ENCODE measurements around the gene SKA2. TPM values are rescaled to one million over a fixed set of nuclear protein-coding genes. Genes with fewer than 3 reads are reported as not detected.

Gene SKA2
- total and polyA plus RNA-seq, 9 of the 15 experiments (the other 6 are each of a cell fraction or from before 2014, with no cell fraction given), result 58.1 to 183 (median 133) TPM

- TF ChIP-seq, protein P1, sequence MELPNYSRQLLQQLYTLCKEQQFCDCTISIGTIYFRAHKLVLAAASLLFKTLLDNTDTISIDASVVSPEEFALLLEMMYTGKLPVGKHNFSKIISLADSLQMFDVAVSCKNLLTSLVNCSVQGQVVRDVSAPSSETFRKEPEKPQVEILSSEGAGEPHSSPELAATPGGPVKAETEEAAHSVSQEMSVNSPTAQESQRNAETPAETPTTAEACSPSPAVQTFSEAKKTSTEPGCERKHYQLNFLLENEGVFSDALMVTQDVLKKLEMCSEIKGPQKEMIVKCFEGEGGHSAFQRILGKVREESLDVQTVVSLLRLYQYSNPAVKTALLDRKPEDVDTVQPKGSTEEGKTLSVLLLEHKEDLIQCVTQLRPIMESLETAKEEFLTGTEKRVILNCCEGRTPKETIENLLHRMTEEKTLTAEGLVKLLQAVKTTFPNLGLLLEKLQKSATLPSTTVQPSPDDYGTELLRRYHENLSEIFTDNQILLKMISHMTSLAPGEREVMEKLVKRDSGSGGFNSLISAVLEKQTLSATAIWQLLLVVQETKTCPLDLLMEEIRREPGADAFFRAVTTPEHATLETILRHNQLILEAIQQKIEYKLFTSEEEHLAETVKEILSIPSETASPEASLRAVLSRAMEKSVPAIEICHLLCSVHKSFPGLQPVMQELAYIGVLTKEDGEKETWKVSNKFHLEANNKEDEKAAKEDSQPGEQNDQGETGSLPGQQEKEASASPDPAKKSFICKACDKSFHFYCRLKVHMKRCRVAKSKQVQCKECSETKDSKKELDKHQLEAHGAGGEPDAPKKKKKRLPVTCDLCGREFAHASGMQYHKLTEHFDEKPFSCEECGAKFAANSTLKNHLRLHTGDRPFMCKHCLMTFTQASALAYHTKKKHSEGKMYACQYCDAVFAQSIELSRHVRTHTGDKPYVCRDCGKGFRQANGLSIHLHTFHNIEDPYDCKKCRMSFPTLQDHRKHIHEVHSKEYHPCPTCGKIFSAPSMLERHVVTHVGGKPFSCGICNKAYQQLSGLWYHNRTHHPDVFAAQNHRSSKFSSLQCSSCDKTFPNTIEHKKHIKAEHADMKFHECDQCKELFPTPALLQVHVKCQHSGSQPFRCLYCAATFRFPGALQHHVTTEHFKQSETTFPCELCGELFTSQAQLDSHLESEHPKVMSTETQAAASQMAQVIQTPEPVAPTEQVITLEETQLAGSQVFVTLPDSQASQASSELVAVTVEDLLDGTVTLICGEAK (IDR thresholded peaks at IDR 0.05), result peak; percentile 64
- TF ChIP-seq, protein P1 (CRISPR knock-in tag; IDR thresholded peaks at IDR 0.05), result no peak
- TF ChIP-seq NFRKB (IDR thresholded peaks at IDR 0.05; ENCODE audit: low read depth) (peak; percentile 96), NR2C1 (IDR thresholded peaks at IDR 0.05) (no peak), NR2C1 (tag; IDR thresholded peaks at IDR 0.05) (peak; percentile 48; the same call in 1 of the 2 replicates), LEF1 (IDR thresholded peaks at IDR 0.05) (peak; percentile 68; the same call in 1 of the 2 replicates), RBBP5 (IDR thresholded peaks at IDR 0.05; ENCODE audit: borderline replicate concordance, insufficient read depth, low read length, poor library complexity, severe bottlenecking) (peak; percentile 17), ZKSCAN8 (CRISPR knock-in tag; IDR thresholded peaks at IDR 0.05) (peak; percentile 84; the same call in 1 of the 2 replicates), PML (IDR thresholded peaks at IDR 0.05; ENCODE audit: low read length) (peak; percentile 34; the same call in 1 of the 2 replicates), BRCA1 (IDR thresholded peaks at IDR 0.05) (no peak), BRCA1 (CRISPR knock-in tag; IDR thresholded peaks at IDR 0.05) (no peak), CTCF (IDR thresholded peaks at IDR 0.05 in 2 of 3, conservative IDR thresholded peaks at IDR 0.05 in 1 of 3; ENCODE audit: insufficient read depth in 2 of 3, low read depth in 1 of 3, low read length in 3 of 3) (peak in 1 of 3 experiments; percentile 0; a peak in 1 of 6 replicates)
- TF ChIP-seq, protein P2, sequence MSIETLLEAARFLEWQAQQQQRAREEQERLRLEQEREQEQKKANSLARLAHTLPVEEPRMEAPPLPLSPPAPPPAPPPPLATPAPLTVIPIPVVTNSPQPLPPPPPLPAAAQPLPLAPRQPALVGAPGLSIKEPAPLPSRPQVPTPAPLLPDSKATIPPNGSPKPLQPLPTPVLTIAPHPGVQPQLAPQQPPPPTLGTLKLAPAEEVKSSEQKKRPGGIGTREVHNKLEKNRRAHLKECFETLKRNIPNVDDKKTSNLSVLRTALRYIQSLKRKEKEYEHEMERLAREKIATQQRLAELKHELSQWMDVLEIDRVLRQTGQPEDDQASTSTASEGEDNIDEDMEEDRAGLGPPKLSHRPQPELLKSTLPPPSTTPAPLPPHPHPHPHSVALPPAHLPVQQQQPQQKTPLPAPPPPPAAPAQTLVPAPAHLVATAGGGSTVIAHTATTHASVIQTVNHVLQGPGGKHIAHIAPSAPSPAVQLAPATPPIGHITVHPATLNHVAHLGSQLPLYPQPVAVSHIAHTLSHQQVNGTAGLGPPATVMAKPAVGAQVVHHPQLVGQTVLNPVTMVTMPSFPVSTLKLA (conservative IDR thresholded peaks at IDR 0.05), result peak; percentile 52 to 86
- TF ChIP-seq, protein P3, sequence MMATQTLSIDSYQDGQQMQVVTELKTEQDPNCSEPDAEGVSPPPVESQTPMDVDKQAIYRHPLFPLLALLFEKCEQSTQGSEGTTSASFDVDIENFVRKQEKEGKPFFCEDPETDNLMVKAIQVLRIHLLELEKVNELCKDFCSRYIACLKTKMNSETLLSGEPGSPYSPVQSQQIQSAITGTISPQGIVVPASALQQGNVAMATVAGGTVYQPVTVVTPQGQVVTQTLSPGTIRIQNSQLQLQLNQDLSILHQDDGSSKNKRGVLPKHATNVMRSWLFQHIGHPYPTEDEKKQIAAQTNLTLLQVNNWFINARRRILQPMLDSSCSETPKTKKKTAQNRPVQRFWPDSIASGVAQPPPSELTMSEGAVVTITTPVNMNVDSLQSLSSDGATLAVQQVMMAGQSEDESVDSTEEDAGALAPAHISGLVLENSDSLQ (IDR thresholded peaks at IDR 0.05), result peak; percentile 99
These were observed at the start of gene SKA2 (continued) for GRCh38 chr17:59154721-59155438.

Data from K562 (cell line).